Measurements from ENCODE around the gene ST3GAL6. TPM values are rescaled to one million over a fixed set of nuclear protein-coding genes. Genes with fewer than 3 reads are reported as not detected.

The ST3GAL6 gene
- total and polyA plus RNA-seq, 2 of the 13 experiments (the other 11 are each of a cell fraction or from before 2014, with no cell fraction given), result 17.5 to 23.2 TPM

DNA sequence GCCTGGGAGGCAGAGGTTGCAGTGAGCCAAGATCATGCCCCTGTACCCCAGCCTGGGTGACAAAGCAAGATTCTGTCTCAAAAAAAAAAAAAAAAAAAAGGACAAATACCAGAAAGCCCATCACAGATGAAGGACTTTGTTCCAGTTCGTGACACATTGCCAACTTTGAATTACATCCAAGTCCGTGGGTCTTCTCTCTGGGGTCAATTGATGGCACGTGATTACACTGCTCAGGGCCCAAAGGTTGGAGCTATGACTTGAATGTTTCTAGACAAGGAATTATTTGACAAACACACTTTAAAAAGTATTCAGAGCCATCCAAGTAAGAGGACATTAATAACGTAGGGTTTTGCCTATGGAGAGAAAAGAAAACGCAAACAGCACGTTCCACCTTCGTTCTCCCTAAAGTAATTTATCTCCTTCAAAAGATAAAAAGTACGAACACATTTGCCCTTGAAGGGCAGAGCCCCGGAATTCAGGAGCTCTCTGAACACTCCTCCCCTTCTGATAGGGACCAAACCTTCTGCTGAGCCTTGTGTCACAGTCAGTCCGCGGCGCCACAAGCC is 31.3 kb upstream of the ST3GAL6 start:
- H4K20me1 ChIP-seq (ENCODE audit: insufficient read depth, low read length), result no peaks in the 10 kb centered on the region; the same call in 1 of the 2 replicates
- peak overlapping the region; percentile 22 for H2AFZ ChIP-seq (ENCODE audit: low read length)
- H3K79me2 ChIP-seq (ENCODE audit: insufficient read depth, low read length), result peaks cover 38% of the 10 kb centered on the region
- H3K9me3 ChIP-seq (ENCODE audit: low read length), result no peaks in the 10 kb centered on the region
- CTCF ChIA-PET (ENCODE audit: low intra/inter-chr PET ratio, low total read pairs), result no interaction called here
- in situ Hi-C loops (cut with HindIII; ENCODE audit: extremely low pct_ligation_motif_present, low pct_unique_long_range_greater_than_20kb) (loop anchor here (5.0 kb wide), 1 partner anchor 45 kb away; no protein-coding TSS in a partner anchor), intact Hi-C loops (cut with micrococcal nuclease; ENCODE audit: unreplicated experiment) (loop anchor here (2.0 to 5.0 kb wide), 3 partner anchors 40 to 169 kb away; partner anchors contain the start of gene DCBLD2)
- ATAC-seq (no peak; the same call in 2 of the 3 replicates), DNase-seq (ENCODE audit: low spot score) (peak; percentile 73), FAIRE-seq (peak; percentile 81)
- H3K27ac ChIP-seq (ENCODE audit: extremely low read length, insufficient read depth, low read length), result peak overlapping the region; percentile 94
- H3K9ac ChIP-seq (ENCODE audit: insufficient read depth, low read depth, low read length), result peak overlapping the region; percentile 85
- peak overlapping the region; percentile 87 to 94 (median 92) for H3K4me3 ChIP-seq (replicated peaks in 1 of 3; ENCODE audit: insufficient read depth in 1 of 3, low read depth in 2 of 3, low read length in 3 of 3)
- H3K4me2 ChIP-seq (ENCODE audit: low read depth, low read length), result peak overlapping the region; percentile 87
- under 1% methylated on average over 12 of the region's 12 CpGs for WGBS (ENCODE audit: low lambda C conversion rate)
- H3K27me3 ChIP-seq (ENCODE audit: control insufficient read depth in 1 of 2, insufficient read depth in 2 of 2, low read length in 2 of 2), result no peaks in the 10 kb centered on the region; a peak in 1 of 5 replicates
- H3K36me3 ChIP-seq (replicated peaks in 1 of 2; ENCODE audit: control insufficient read depth in 1 of 2, insufficient read depth in 2 of 2, low read length in 2 of 2), result peaks cover 0 to 3% of the 10 kb centered on the region in 2 experiments; a peak in 1 of 5 replicates
- POLR2A ChIA-PET, result interaction anchor here (0.8 to 3.3 kb wide), 11 partner anchors 9 to 170 kb away, joined by 3 to 17 read pairs (median 5); partner anchors contain the start of genes CPOX and DCBLD2
- BruUV-seq (replicated peaks), result TSS peak; percentile 79
- peaks cover 48% of the 10 kb centered on the region for H3K4me1 ChIP-seq (ENCODE audit: insufficient read depth, low read length)
- TF ChIP-seq ZSCAN21 (CRISPR knock-in tag; IDR thresholded peaks at IDR 0.05; ENCODE audit: borderline replicate concordance) (no peak), FOXA3 (CRISPR knock-in tag; IDR thresholded peaks at IDR 0.05) (peak; percentile 57), ZNF263 (CRISPR knock-in tag; IDR thresholded peaks at IDR 0.05) (peak; percentile 55), CHCHD3 (CRISPR knock-in tag; IDR thresholded peaks at IDR 0.05) (no peak), NFKB2 (CRISPR knock-in tag; IDR thresholded peaks at IDR 0.05; ENCODE audit: borderline replicate concordance) (no peak), ZNF432 (CRISPR knock-in tag; IDR thresholded peaks at IDR 0.05; ENCODE audit: borderline replicate concordance) (no peak), GATA4 (IDR thresholded peaks at IDR 0.05; ENCODE audit: borderline replicate concordance, low read depth) (no peak), ZNF746 (CRISPR knock-in tag; IDR thresholded peaks at IDR 0.05) (no peak), ZBTB38 (CRISPR knock-in tag; IDR thresholded peaks at IDR 0.05) (no peak), ZNF562 (CRISPR knock-in tag; IDR thresholded peaks at IDR 0.05; ENCODE audit: borderline replicate concordance) (no peak), ZNF331 (CRISPR knock-in tag; IDR thresholded peaks at IDR 0.05) (peak; percentile 23; the same call in 1 of the 2 replicates)
- TF ChIP-seq, protein P1, sequence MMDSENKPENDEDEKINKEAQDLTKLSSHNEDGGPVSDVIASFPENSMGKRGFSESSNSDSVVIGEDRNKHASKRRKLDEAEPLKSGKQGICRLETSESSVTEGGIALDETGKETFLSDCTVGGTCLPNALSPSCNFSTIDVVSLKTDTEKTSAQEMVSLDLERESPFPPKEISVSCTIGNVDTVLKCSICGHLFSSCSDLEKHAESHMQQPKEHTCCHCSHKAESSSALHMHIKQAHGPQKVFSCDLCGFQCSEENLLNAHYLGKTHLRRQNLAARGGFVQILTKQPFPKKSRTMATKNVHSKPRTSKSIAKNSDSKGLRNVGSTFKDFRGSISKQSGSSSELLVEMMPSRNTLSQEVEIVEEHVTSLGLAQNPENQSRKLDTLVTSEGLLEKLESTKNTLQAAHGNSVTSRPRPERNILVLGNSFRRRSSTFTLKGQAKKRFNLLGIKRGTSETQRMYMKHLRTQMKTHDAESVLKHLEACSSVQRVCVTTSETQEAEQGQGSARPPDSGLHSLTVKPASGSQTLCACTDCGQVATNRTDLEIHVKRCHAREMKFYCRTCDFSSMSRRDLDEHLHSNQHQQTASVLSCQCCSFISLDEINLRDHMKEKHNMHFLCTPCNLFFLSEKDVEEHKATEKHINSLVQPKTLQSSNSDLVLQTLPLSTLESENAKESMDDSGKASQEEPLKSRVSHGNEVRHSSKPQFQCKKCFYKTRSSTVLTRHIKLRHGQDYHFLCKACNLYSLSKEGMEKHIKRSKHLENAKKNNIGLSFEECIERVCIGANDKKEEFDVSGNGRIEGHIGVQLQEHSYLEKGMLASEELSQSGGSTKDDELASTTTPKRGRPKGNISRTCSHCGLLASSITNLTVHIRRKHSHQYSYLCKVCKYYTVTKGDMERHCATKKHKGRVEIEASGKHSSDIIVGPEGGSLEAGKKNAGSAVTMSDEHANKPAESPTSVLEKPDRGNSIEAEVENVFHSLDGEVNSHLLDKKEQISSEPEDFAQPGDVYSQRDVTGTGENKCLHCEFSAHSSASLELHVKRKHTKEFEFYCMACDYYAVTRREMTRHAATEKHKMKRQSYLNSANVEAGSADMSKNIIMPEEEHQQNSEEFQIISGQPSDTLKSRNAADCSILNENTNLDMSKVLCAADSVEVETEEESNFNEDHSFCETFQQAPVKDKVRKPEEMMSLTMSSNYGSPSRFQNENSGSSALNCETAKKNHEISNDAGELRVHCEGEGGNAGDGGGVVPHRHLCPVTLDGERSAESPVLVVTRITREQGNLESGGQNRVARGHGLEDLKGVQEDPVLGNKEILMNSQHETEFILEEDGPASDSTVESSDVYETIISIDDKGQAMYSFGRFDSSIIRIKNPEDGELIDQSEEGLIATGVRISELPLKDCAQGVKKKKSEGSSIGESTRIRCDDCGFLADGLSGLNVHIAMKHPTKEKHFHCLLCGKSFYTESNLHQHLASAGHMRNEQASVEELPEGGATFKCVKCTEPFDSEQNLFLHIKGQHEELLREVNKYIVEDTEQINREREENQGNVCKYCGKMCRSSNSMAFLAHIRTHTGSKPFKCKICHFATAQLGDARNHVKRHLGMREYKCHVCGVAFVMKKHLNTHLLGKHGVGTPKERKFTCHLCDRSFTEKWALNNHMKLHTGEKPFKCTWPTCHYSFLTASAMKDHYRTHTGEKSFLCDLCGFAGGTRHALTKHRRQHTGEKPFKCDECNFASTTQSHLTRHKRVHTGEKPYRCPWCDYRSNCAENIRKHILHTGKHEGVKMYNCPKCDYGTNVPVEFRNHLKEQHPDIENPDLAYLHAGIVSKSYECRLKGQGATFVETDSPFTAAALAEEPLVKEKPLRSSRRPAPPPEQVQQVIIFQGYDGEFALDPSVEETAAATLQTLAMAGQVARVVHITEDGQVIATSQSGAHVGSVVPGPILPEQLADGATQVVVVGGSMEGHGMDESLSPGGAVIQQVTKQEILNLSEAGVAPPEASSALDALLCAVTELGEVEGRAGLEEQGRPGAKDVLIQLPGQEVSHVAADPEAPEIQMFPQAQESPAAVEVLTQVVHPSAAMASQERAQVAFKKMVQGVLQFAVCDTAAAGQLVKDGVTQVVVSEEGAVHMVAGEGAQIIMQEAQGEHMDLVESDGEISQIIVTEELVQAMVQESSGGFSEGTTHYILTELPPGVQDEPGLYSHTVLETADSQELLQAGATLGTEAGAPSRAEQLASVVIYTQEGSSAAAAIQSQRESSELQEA (CRISPR knock-in tag; IDR thresholded peaks at IDR 0.05; ENCODE audit: not compliant biosample characterization), result no peak
- TF ChIP-seq, protein P2, sequence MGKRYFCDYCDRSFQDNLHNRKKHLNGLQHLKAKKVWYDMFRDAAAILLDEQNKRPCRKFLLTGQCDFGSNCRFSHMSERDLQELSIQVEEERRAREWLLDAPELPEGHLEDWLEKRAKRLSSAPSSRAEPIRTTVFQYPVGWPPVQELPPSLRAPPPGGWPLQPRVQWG (CRISPR knock-in tag; IDR thresholded peaks at IDR 0.05; ENCODE audit: borderline replicate concordance, low read depth), result no peak
